Duodenal mucosa (tissue), 2 donors: ENCODE data around the gene SDK2.

Experiments used
- H3K27ac ChIP-seq: one replicate; pipeline ENCODE4 v1.7.0; 2013; ENCODE audit warnings: low read depth, low read length
- H3K27me3 ChIP-seq, 2 donors: one replicate each; pipeline ENCODE4 v1.7.0; 2013; ENCODE audit warnings: low read length in 2 of 2, control low read depth in 1 of 2; ENCODE audit not compliant: insufficient read depth in 2 of 2, control insufficient read depth in 1 of 2
- H3K36me3 ChIP-seq, 2 donors: one replicate each; pipeline ENCODE4 v1.7.0; 2013; ENCODE audit warnings: low read length in 2 of 2, control low read depth in 1 of 2; ENCODE audit not compliant: insufficient read depth in 2 of 2, control insufficient read depth in 1 of 2
- H3K4me1 ChIP-seq, 2 donors: one replicate each; pipeline ENCODE4 v1.7.0; 2013; ENCODE audit warnings: low read length in 2 of 2, control low read depth in 1 of 2; ENCODE audit not compliant: insufficient read depth in 2 of 2, control insufficient read depth in 1 of 2
- H3K4me3 ChIP-seq, 2 donors: one replicate each; pipeline ENCODE4 v1.7.0; 2013; ENCODE audit warnings: low read length in 2 of 2, low read depth in 1 of 2
- H3K9ac ChIP-seq, 2 donors: one replicate each; pipeline ENCODE4 v1.7.0; 2013; ENCODE audit warnings: low read length in 2 of 2, low read depth in 1 of 2
- H3K9me3 ChIP-seq, 2 donors: one replicate each; pipeline ENCODE4 v1.7.0; 2013; ENCODE audit warnings: low read length in 2 of 2, control low read depth in 1 of 2; ENCODE audit not compliant: control insufficient read depth in 1 of 2

The SDK2 gene

DNA sequence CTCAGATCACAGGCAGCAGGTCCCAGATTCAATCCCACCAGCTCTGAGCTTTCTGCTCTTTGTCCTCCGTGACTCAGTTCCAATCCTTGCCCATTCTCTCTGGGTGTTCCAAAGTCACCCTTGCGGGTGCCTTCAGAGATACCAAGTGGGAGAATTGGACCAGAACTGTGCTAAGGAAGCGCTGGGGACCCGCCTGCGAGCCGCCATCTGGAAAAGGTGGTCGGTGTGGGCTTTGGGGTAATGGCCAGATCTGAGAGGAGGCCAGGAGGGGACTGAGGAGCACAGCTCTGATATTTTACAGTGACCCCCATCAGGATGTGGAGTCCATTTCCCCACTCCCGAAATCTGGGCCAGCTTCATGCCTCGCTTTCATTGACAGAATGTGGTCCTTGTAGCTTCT is 152.6 kb downstream of the SDK2 start:
- H3K4me1 ChIP-seq: no peaks in the 10 kb centered on the region
- peaks cover 5 to 11% of the 10 kb centered on the region in 2 donors for H3K27me3 ChIP-seq
- no peaks in the 10 kb centered on the region for H3K36me3 ChIP-seq
- H3K4me3 ChIP-seq: no peak overlapping the region
- no peak overlapping the region for H3K9ac ChIP-seq
- H3K27ac ChIP-seq: no peak overlapping the region
- H3K9me3 ChIP-seq: no peaks in the 10 kb centered on the region

DNA sequence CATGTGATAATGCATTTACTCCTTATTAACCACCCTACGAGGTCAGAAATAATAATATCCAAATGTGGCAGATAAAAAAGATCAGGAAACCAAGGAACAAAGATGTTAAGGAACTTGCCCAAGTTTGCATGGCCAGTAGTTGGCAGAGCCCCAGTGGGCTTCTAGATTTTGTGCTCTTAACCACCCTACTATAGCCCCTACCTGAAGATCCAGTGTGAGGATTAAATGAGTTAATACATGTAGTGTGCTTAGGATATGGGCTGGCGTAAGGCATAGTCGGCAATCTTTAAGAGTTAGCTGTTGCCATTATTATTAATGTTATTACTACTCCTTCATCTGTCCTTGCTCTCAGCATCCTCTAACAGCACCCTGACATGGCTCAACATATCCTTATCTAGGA is 153.4 kb downstream of the SDK2 start:
- Histone ChIP-seq H3K9ac (no peak overlapping the region), H3K9me3 (no peaks in the 10 kb centered on the region), H3K4me3 (no peak overlapping the region), H3K27me3 (peaks cover 5 to 11% of the 10 kb centered on the region in 2 donors), H3K36me3 (no peaks in the 10 kb centered on the region), H3K4me1 (no peaks in the 10 kb centered on the region), H3K27ac (no peak overlapping the region)

DNA sequence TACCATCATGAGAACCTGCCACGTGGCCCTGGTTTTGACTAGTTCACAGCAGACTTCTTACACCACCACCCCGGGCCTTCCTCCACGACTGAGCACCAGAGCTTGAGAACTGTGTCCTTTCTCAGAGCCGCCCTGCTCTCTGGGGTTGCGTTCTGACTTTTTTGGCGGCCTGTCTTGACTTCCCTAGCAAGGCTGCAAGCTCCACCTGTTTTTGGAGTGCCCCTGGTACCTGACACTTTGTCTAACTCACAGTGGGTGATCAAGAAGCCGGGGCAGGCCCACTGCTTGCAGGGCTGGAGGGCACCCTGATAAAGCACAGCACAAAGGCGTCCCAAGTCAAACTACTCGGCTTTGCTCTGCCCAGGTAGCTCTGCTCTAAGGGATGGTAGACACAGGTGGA is 154.3 kb downstream of the SDK2 start:
- H3K4me3 ChIP-seq: no peak overlapping the region
- peaks cover 3 to 4% of the 10 kb centered on the region in 2 donors for H3K9me3 ChIP-seq
- no peaks in the 10 kb centered on the region for H3K36me3 ChIP-seq
- no peak overlapping the region for H3K27ac ChIP-seq
- no peaks in the 10 kb centered on the region for H3K4me1 ChIP-seq
- peaks cover 5 to 8% of the 10 kb centered on the region in 2 donors for H3K27me3 ChIP-seq
- no peak overlapping the region for H3K9ac ChIP-seq

DNA sequence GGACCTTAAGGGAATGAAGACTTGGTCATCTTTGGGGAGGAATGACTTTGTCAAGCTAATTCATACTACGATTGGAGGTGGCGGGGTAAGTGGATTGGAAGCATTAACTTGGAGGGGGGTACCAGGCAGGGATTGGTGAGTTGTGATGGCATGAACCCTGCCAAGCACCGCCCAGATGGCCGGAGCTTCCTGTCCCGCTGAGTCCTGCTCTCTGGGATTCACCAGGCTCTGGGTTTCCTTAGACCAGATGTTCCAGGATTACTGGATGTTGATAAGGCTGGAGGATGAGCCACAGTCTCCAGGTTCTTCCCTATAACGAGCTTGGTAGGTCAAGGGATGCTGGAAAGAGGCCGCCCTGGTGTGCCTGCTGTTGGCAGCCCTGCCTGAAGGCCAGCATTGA is 154.9 kb downstream of the SDK2 start:
- Histone ChIP-seq H3K9ac (no peak overlapping the region), H3K27me3 (peaks cover 5 to 8% of the 10 kb centered on the region in 2 donors), H3K9me3 (peaks cover 7% of the 10 kb centered on the region in 2 donors), H3K36me3 (no peaks in the 10 kb centered on the region), H3K27ac (no peak overlapping the region), H3K4me3 (no peak overlapping the region), H3K4me1 (no peaks in the 10 kb centered on the region)

GRCh38 chr17:73485130-73485529 is 159.1 kb downstream of the SDK2 start:
- Histone ChIP-seq H3K4me1 (no peaks in the 10 kb centered on the region), H3K27me3 (no peaks in the 10 kb centered on the region), H3K9me3 (peaks cover 7% of the 10 kb centered on the region in 2 donors), H3K9ac (no peak overlapping the region), H3K36me3 (no peaks in the 10 kb centered on the region), H3K27ac (no peak overlapping the region), H3K4me3 (no peak overlapping the region)

GRCh38 chr17:73482894-73483293 is 161.4 kb downstream of the SDK2 start:
- Histone ChIP-seq H3K9ac (no peak overlapping the region), H3K27me3 (no peaks in the 10 kb centered on the region), H3K4me1 (no peaks in the 10 kb centered on the region), H3K9me3 (peaks cover 7% of the 10 kb centered on the region in 2 donors), H3K36me3 (no peaks in the 10 kb centered on the region), H3K27ac (no peak overlapping the region), H3K4me3 (no peak overlapping the region)

GRCh38 chr17:73482251-73482716 is 162.0 kb downstream of the SDK2 start:
- Histone ChIP-seq H3K27me3 (no peaks in the 10 kb centered on the region), H3K9me3 (peaks cover 7% of the 10 kb centered on the region in 2 donors), H3K27ac (no peak overlapping the region), H3K36me3 (no peaks in the 10 kb centered on the region), H3K4me1 (no peaks in the 10 kb centered on the region), H3K9ac (no peak overlapping the region), H3K4me3 (no peak overlapping the region)

- Histone ChIP-seq H3K4me1 (no peaks in the 10 kb centered on the region), H3K9ac (no peak overlapping the region), H3K4me3 (no peak overlapping the region), H3K27ac (no peak overlapping the region), H3K27me3 (no peaks in the 10 kb centered on the region), H3K9me3 (peaks cover 7% of the 10 kb centered on the region in 2 donors), H3K36me3 (no peaks in the 10 kb centered on the region)
Measured at GRCh38 chr17:73481676-73482075, 162.6 kb downstream of the SDK2 start.

- Histone ChIP-seq H3K9me3 (peaks cover 7% of the 10 kb centered on the region in 2 donors), H3K36me3 (no peaks in the 10 kb centered on the region), H3K4me1 (no peaks in the 10 kb centered on the region), H3K4me3 (no peak overlapping the region), H3K27me3 (no peaks in the 10 kb centered on the region), H3K27ac (no peak overlapping the region), H3K9ac (no peak overlapping the region)
Measured at GRCh38 chr17:73480740-73481139, 163.5 kb downstream of the SDK2 start.

- no peak overlapping the region for H3K9ac ChIP-seq
- peaks cover 0 to 4% of the 10 kb centered on the region in 2 donors for H3K4me1 ChIP-seq
- H3K27ac ChIP-seq: no peak overlapping the region
- no peaks in the 10 kb centered on the region for H3K36me3 ChIP-seq
- H3K9me3 ChIP-seq: no peaks in the 10 kb centered on the region
- no peak overlapping the region for H3K4me3 ChIP-seq
- no peaks in the 10 kb centered on the region for H3K27me3 ChIP-seq
Measured at GRCh38 chr17:73478768-73479424, 165.3 kb downstream of the SDK2 start.
